HepG2 (cell line): ENCODE results near the gene AKR1E2. TPM values are rescaled to one million over a fixed set of nuclear protein-coding genes. Genes with fewer than 3 reads are reported as not detected.

Experiments
- ATAC-seq: fragments of 200-7000 bp; cut with Tn5 transposase; 3 replicates; pipeline ENCODE4 v1.9.1; 2020; ENCODE audit warnings: mild to moderate bottlenecking, moderate library complexity
- BruUV-seq: library from RNA; stranded (reverse); fragments of 400-500 nt; replicated peaks from 2 replicates; lab custom pipeline; 2021; lab: Mats Ljungman, UMichigan
- CTCF ChIA-PET: fragments of 300-600 bp; formaldehyde crosslinking; extraction: SDS; loops from one replicate; lab custom pipeline; 2021; ENCODE audit warnings: low total read pairs, inconsistent platforms, low intra/inter-chr PET ratio; lab: Yijun Ruan, JAX
- POLR2A ChIA-PET: fragments of 350-600 bp; sonication (Branson Sonifier 250); formaldehyde crosslinking; loops from one replicate; lab custom pipeline; 2020; ENCODE audit warnings: antibody characterized with exemption, inconsistent platforms; lab: Yijun Ruan, JAX
- DNase-seq: peaks from one replicate; pipeline ENCODE4 v3.0.0-alpha.2; 2015; ENCODE audit warnings: low spot score
- FAIRE-seq: peaks from 3 replicates; lab custom pipeline; 2011; peaks lifted over from hg19 to GRCh38; lab: Jason Lieb, UNC
- H2AFZ ChIP-seq: one replicate; pipeline ENCODE4 v1.6.1; 2011; ENCODE audit warnings: low read length, inconsistent platforms
- H3K27ac ChIP-seq: fragments of 300-600 bp; 3 replicates; pipeline ENCODE4 v1.8.0; 2011; ENCODE audit warnings: mixed run types, mild to moderate bottlenecking, mixed read lengths, low read length, inconsistent platforms; ENCODE audit not compliant: insufficient read depth; ENCODE audit errors: extremely low read length
- H3K27me3 ChIP-seq, 2 experiments: fragments of 200-600 bp in 1 of 2; 2 replicates in 1 of 2; 3 replicates in 1 of 2; pipeline versions ENCODE4 v1.6.0 to v1.8.0; 2011; ENCODE audit warnings: low read length in 2 of 2, mild to moderate bottlenecking in 2 of 2, moderate library complexity in 2 of 2, inconsistent platforms in 1 of 2; ENCODE audit not compliant: insufficient read depth in 2 of 2, control insufficient read depth in 1 of 2
- H3K36me3 ChIP-seq, 2 experiments: fragments of 200-600 bp in 1 of 2; replicated peaks in 1 of 2; 2 replicates in 1 of 2; 3 replicates in 1 of 2; pipeline versions ENCODE4 v1.5.1 to v1.8.0; 2011; ENCODE audit warnings: low read length in 2 of 2, inconsistent platforms in 1 of 2; ENCODE audit not compliant: insufficient read depth in 2 of 2, control insufficient read depth in 1 of 2
- H3K4me1 ChIP-seq: 2 replicates; pipeline ENCODE4 v1.5.1; 2012; ENCODE audit warnings: low read length, inconsistent platforms; ENCODE audit not compliant: insufficient read depth
- H3K4me2 ChIP-seq: 2 replicates; pipeline ENCODE4 v1.6.0; 2011; ENCODE audit warnings: low read depth, low read length, inconsistent platforms
- H3K4me3 ChIP-seq, 3 experiments: fragments of 200-600 bp in 1 of 3; sonication (generic), shearing (Covaris generic) in 1 of 3; replicated peaks in 1 of 3; 2 replicates each; pipeline ENCODE4 v1.5.1; 2011 to 2016; ENCODE audit warnings: low read length in 3 of 3, inconsistent platforms in 2 of 3, low read depth in 2 of 3, mild to moderate bottlenecking in 2 of 3, control low read depth in 1 of 3, mixed read lengths in 1 of 3; ENCODE audit not compliant: insufficient read depth in 1 of 3
- H3K79me2 ChIP-seq: one replicate; pipeline ENCODE4 v1.6.1; 2011; ENCODE audit warnings: low read length, inconsistent platforms; ENCODE audit not compliant: insufficient read depth
- H3K9ac ChIP-seq: 2 replicates; pipeline ENCODE4 v1.6.0; 2011; ENCODE audit warnings: mild to moderate bottlenecking, low read depth, low read length, inconsistent platforms; ENCODE audit not compliant: insufficient read depth
- H3K9me3 ChIP-seq: 2 replicates; pipeline ENCODE4 v1.5.1; 2012; ENCODE audit warnings: mild to moderate bottlenecking, low read length
- H4K20me1 ChIP-seq: 2 replicates; pipeline ENCODE4 v1.6.0; 2011; ENCODE audit warnings: inconsistent platforms, mild to moderate bottlenecking, low read length, moderate library complexity; ENCODE audit not compliant: insufficient read depth
- BHLHE40 ChIP-seq: IDR thresholded peaks from 2 replicates; pipeline ENCODE4 v1.6.1; 2011; ENCODE audit warnings: low read length, improper control_type of control experiment
- DR1 ChIP-seq: sonication (generic); formaldehyde crosslinking; IDR thresholded peaks from 2 replicates; pipeline ENCODE4 v1.8.0; 2021; ENCODE audit warnings: mild to moderate bottlenecking, missing genetic modification reagents, inconsistent platforms
- FOSL2 ChIP-seq: sonication (generic); formaldehyde crosslinking; IDR thresholded peaks from 2 replicates; pipeline ENCODE4 v1.4.0; 2020; ENCODE audit warnings: missing genetic modification reagents
- FOXJ3 ChIP-seq: sonication (generic); formaldehyde crosslinking; IDR thresholded peaks from 2 replicates; pipeline ENCODE4 v1.4.0; 2020; ENCODE audit warnings: missing genetic modification reagents, mild to moderate bottlenecking, borderline replicate concordance
- JUN ChIP-seq: sonication (generic); formaldehyde crosslinking; IDR thresholded peaks from 2 replicates; pipeline ENCODE4 v1.4.0; 2020; ENCODE audit warnings: mild to moderate bottlenecking, missing genetic modification reagents
- ZBTB38 ChIP-seq: sonication (generic); formaldehyde crosslinking; IDR thresholded peaks from 2 replicates; pipeline ENCODE4 v1.5.1; 2020; ENCODE audit warnings: mild to moderate bottlenecking, missing genetic modification reagents
- ZGPAT ChIP-seq: IDR thresholded peaks from 2 replicates; pipeline ENCODE4 v1.6.1; 2016; ENCODE audit warnings: mild to moderate bottlenecking
- ZNF275 ChIP-seq: sonication (generic); formaldehyde crosslinking; IDR thresholded peaks from 2 replicates; pipeline ENCODE4 v1.8.0; 2022; ENCODE audit warnings: missing genetic modification reagents, mild to moderate bottlenecking, inconsistent platforms, borderline replicate concordance
- ZNF720 ChIP-seq: sonication (generic); formaldehyde crosslinking; IDR thresholded peaks from 2 replicates; pipeline ENCODE4 v1.4.0; 2020; ENCODE audit warnings: missing genetic modification reagents
- WGBS: methylation state at CpG from one replicate; pipeline ENCODE4 v1.1.6; 2017; ENCODE audit warnings: low lambda C conversion rate; 5-methylcytosine and 5-hydroxymethylcytosine counted together
- in situ Hi-C: cut with HindIII; loops from 2 replicates; pipeline ENCODE4 v1.10.0; 2017; ENCODE audit warnings: low pct_unique_long_range_greater_than_20kb; ENCODE audit not compliant: extremely low pct_ligation_motif_present
- intact Hi-C: fragments of 100-400 bp; cut with micrococcal nuclease; formaldehyde crosslinking; loops from one replicate; pipeline ENCODE4 v1.10.0; 2022; ENCODE audit not compliant: unreplicated experiment
- polyA plus RNA-seq, 8 experiments: library from polyadenylated mRNA; depleted of rRNA in 3 of 8; stranded (reverse) in 7 of 8; unstranded in 1 of 8; fragments of >200 nt; fragmentation: Illumina TruSeq in 4 of 8; extraction: Trizol in 4 of 8; gene quantifications; 2 replicates each; pipeline versions ENCODE4 v1.2.1 to v1.2.3, GENCODE V29; 2011 to 2016; ENCODE audit warnings: low read depth in 4 of 8, missing spikeins in 1 of 8, mixed read lengths in 1 of 8; ENCODE audit not compliant: insufficient read depth in 1 of 8
- total RNA-seq, 5 experiments: library from RNA; depleted of rRNA; stranded (reverse); fragments of >200 nt; fragmentation: Illumina TruSeq; extraction: Trizol; gene quantifications; 2 replicates each; pipeline ENCODE4 v1.2.3, GENCODE V29; 2016; ENCODE audit warnings: low read depth in 1 of 5
- TF ChIP-seq, protein P1 (sequence below): IDR thresholded peaks from 2 replicates; pipeline ENCODE4 v1.6.1; 2016

Gene AKR1E2
- total and polyA plus RNA-seq, 2 of the 13 experiments (the other 11 are each of a cell fraction or from before 2014, with no cell fraction given) = not detected

DNA sequence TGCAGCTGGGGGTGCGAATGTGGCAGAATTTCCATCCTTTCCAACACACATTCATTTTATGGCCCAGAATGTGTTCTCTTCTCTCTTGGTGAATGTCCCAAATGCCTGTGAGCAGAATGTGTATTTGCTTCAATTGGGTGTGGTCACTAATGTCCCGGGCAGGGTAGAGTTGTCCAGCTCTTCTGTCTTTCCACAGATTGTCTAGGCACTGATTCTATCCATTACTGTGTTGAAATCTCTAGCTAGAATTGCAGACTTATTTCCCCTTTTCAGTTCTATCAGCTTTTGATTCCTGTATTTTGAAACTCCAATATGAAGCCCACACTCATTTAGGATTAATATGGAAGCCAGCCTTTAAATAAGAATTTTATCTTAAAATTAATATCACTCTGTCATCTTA is 14.0 kb upstream of the AKR1E2 start:
- no TSS peak for BruUV-seq
- peaks cover 33% of the 10 kb centered on the region for H3K4me1 ChIP-seq
- no peak overlapping the region for H3K9ac ChIP-seq
- FAIRE-seq (no peak), ATAC-seq (no peak), DNase-seq (no peak)
- H3K9me3 ChIP-seq = no peaks in the 10 kb centered on the region
- no peak overlapping the region for H2AFZ ChIP-seq
- H3K4me2 ChIP-seq = no peak overlapping the region
- H4K20me1 ChIP-seq = no peaks in the 10 kb centered on the region
- no peak overlapping the region for H3K4me3 ChIP-seq
- H3K27ac ChIP-seq = no peak overlapping the region
- H3K27me3 ChIP-seq = peaks cover 0 to 6% of the 10 kb centered on the region in 2 experiments; a peak in 1 of 5 replicates
- ChIA-PET POLR2A (no interaction called here), CTCF (no interaction called here)
- intact Hi-C loops (no loop called here), in situ Hi-C loops (loop anchor here (25.0 kb wide), 1 partner anchor 800 kb away; no protein-coding TSS in a partner anchor)
- 22% methylated on average over 2 of the region's 2 CpGs for WGBS
- H3K79me2 ChIP-seq = no peaks in the 10 kb centered on the region
- TF ChIP-seq DR1 (CRISPR knock-in tag) (no peak), FOXJ3 (CRISPR knock-in tag) (no peak)
- H3K36me3 ChIP-seq = no peaks in the 10 kb centered on the region

DNA sequence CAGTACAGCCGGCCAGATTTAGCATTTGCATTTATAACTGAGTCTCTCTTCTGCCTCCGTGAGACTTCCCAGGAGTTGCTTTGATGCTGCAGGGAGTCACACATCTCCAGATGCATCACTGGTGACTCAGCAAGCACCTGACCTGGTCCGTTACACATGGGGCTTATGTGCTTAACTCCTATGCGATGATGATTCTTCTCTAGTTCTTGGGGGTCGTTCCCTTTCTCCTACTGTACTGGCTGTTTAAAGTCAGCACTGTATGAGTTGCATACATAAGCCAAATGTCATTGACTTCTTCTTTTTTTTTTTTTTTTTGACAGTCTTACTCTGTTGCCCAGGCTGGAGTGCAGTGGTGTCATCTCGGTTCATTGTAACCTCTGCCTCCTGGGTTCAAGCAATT is 13.0 kb upstream of the AKR1E2 start:
- H3K27ac ChIP-seq = no peak overlapping the region
- no peak overlapping the region for H3K4me3 ChIP-seq
- no peak overlapping the region for H3K4me2 ChIP-seq
- CTCF ChIA-PET = no interaction called here
- ATAC-seq (peak; percentile 44; the same call in 2 of the 3 replicates), DNase-seq (peak; percentile 58), FAIRE-seq (peak; percentile 26)
- H3K9me3 ChIP-seq = no peaks in the 10 kb centered on the region
- no peak overlapping the region for H2AFZ ChIP-seq
- peaks cover 33% of the 10 kb centered on the region for H3K4me1 ChIP-seq
- no TSS peak for BruUV-seq
- no peaks in the 10 kb centered on the region for H3K79me2 ChIP-seq
- POLR2A ChIA-PET = interaction anchor here (0.7 kb wide), 1 partner anchor 608 kb away, joined by 3 read pairs; no protein-coding TSS in a partner anchor
- intact Hi-C loops = no loop called here
- peaks cover 0 to 6% of the 10 kb centered on the region in 2 experiments; a peak in 1 of 5 replicates for H3K27me3 ChIP-seq
- TF ChIP-seq BHLHE40 = peak; percentile 54
- TF ChIP-seq ZGPAT (CRISPR knock-in tag) = no peak
- no peak for TF ChIP-seq ZBTB38
- TF ChIP-seq, protein P1, sequence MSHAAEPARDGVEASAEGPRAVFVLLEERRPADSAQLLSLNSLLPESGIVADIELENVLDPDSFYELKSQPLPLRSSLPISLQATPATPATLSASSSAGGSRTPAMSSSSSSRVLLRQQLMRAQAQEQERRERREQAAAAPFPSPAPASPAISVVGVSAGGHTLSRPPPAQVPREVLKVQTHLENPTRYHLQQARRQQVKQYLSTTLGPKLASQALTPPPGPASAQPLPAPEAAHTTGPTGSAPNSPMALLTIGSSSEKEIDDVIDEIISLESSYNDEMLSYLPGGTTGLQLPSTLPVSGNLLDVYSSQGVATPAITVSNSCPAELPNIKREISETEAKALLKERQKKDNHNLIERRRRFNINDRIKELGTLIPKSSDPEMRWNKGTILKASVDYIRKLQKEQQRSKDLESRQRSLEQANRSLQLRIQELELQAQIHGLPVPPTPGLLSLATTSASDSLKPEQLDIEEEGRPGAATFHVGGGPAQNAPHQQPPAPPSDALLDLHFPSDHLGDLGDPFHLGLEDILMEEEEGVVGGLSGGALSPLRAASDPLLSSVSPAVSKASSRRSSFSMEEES (CRISPR knock-in tag) = peak; percentile 72
- peak; percentile 89 for TF ChIP-seq FOSL2
- no peak for TF ChIP-seq ZNF275 (CRISPR knock-in tag)
- no peak for TF ChIP-seq ZNF720
- no peak for TF ChIP-seq JUN (CRISPR knock-in tag)
- no peaks in the 10 kb centered on the region for H4K20me1 ChIP-seq
- WGBS = 5% methylated on average over 6 of the region's 6 CpGs
- H3K36me3 ChIP-seq = no peaks in the 10 kb centered on the region
- in situ Hi-C loops = loop anchor here (25.0 kb wide), 1 partner anchor 799 kb away; no protein-coding TSS in a partner anchor
- H3K9ac ChIP-seq = no peak overlapping the region
